ENCODE measurements around the gene RHOU. TPM values are rescaled to one million over a fixed set of nuclear protein-coding genes. Genes with fewer than 3 reads are reported as not detected.

RHOU gene
- total RNA-seq, 1 experiment from 2014 or later, result 1.2 TPM

- POLR2A ChIA-PET (ENCODE audit: low non-redundant PET), result no interaction called here
- intact Hi-C loops (cut with micrococcal nuclease; ENCODE audit: unreplicated experiment), result no loop called here
These were observed 47.6 kb downstream of the RHOU start for GRCh38 chr1:228782662-228783417.

GRCh38 chr1:228783418-228784040 is 48.2 kb downstream of the RHOU start:
- no peak for DNase-seq (ENCODE audit: low spot score)
- CTCF ChIA-PET, result no interaction called here
- Histone ChIP-seq H3K36me3 (ENCODE audit: insufficient read depth, low read length, poor library complexity, severe bottlenecking) (no peaks in the 10 kb centered on the region), H3K4me1 (ENCODE audit: insufficient read depth, low read length, poor library complexity, severe bottlenecking) (peaks cover 15% of the 10 kb centered on the region), H3K27ac (ENCODE audit: low read depth, low read length, poor library complexity, severe bottlenecking) (no peak overlapping the region), H3K9me3 (ENCODE audit: low read depth, low read length, poor library complexity, severe bottlenecking) (no peaks in the 10 kb centered on the region), H3K27me3 (replicated peaks; ENCODE audit: insufficient read depth, low read depth, low read length, poor library complexity) (peaks cover 6% of the 10 kb centered on the region), H3K4me3 (ENCODE audit: low read depth, low read length, poor library complexity, severe bottlenecking) (no peak overlapping the region)
- TF ChIP-seq CTCF (conservative IDR thresholded peaks at IDR 0.05; ENCODE audit: low read depth, low read length) (no peak), EZH2 (IDR thresholded peaks at IDR 0.05; ENCODE audit: borderline replicate concordance, low read depth, low read length, poor library complexity, severe bottlenecking) (no peak)
- no TSS peak for BruUV-seq (replicated peaks)
- intact Hi-C loops (cut with micrococcal nuclease; ENCODE audit: unreplicated experiment), result no loop called here
- POLR2A ChIA-PET (ENCODE audit: low non-redundant PET), result no interaction called here

More at GRCh38 chr1:228782662-228783417, 47.6 kb downstream of the RHOU start:
- no peaks in the 10 kb centered on the region for H3K9me3 ChIP-seq (ENCODE audit: low read depth, low read length, poor library complexity, severe bottlenecking)
- H3K4me1 ChIP-seq (ENCODE audit: insufficient read depth, low read length, poor library complexity, severe bottlenecking), result peaks cover 15% of the 10 kb centered on the region
- CTCF ChIA-PET, result no interaction called here
- no TSS peak for BruUV-seq (replicated peaks)
- no peak for DNase-seq (ENCODE audit: low spot score)
- TF ChIP-seq CTCF (conservative IDR thresholded peaks at IDR 0.05; ENCODE audit: low read depth, low read length), result no peak
- no peak for TF ChIP-seq EZH2 (IDR thresholded peaks at IDR 0.05; ENCODE audit: borderline replicate concordance, low read depth, low read length, poor library complexity, severe bottlenecking)
- H3K27me3 ChIP-seq (replicated peaks; ENCODE audit: insufficient read depth, low read depth, low read length, poor library complexity), result peaks cover 3% of the 10 kb centered on the region
- H3K36me3 ChIP-seq (ENCODE audit: insufficient read depth, low read length, poor library complexity, severe bottlenecking), result no peaks in the 10 kb centered on the region
- no peak overlapping the region for H3K4me3 ChIP-seq (ENCODE audit: low read depth, low read length, poor library complexity, severe bottlenecking)
- H3K27ac ChIP-seq (ENCODE audit: low read depth, low read length, poor library complexity, severe bottlenecking), result no peak overlapping the region

DNA sequence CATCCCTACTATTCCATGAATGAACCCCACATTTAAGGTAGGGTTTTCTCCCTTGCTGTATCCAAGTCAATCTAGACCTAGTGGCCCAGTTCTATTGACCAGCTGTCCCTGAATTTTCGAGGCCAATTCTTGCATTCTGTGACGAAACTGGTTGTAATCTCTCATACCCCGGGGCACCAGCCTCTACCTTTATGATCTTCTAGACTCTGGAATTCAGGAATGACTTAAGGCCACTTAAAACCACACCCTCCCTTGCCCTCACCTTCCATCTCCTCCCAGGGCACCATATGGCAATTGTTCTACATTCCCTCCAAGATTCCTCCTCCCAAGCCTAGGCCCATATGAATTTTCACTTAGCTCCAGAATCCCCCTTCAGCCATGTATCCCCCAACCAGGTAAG is 48.9 kb downstream of the RHOU start:
- ChIA-PET CTCF (no interaction called here), POLR2A (ENCODE audit: low non-redundant PET) (no interaction called here)
- no peak for DNase-seq (ENCODE audit: low spot score)
- H3K36me3 ChIP-seq (ENCODE audit: insufficient read depth, low read length, poor library complexity, severe bottlenecking), result no peaks in the 10 kb centered on the region
- TF ChIP-seq CTCF (conservative IDR thresholded peaks at IDR 0.05; ENCODE audit: low read depth, low read length) (no peak), EZH2 (IDR thresholded peaks at IDR 0.05; ENCODE audit: borderline replicate concordance, low read depth, low read length, poor library complexity, severe bottlenecking) (no peak)
- H3K27me3 ChIP-seq (replicated peaks; ENCODE audit: insufficient read depth, low read depth, low read length, poor library complexity), result peaks cover 6% of the 10 kb centered on the region
- H3K4me1 ChIP-seq (ENCODE audit: insufficient read depth, low read length, poor library complexity, severe bottlenecking), result peaks cover 15% of the 10 kb centered on the region
- no TSS peak for BruUV-seq (replicated peaks)
- H3K9me3 ChIP-seq (ENCODE audit: low read depth, low read length, poor library complexity, severe bottlenecking), result no peaks in the 10 kb centered on the region
- H3K27ac ChIP-seq (ENCODE audit: low read depth, low read length, poor library complexity, severe bottlenecking), result no peak overlapping the region
- H3K4me3 ChIP-seq (ENCODE audit: low read depth, low read length, poor library complexity, severe bottlenecking), result no peak overlapping the region
- intact Hi-C loops (cut with micrococcal nuclease; ENCODE audit: unreplicated experiment), result no loop called here

All from A673 (cell line).